ENCODE measurements around the gene GALNT16.

DNA sequence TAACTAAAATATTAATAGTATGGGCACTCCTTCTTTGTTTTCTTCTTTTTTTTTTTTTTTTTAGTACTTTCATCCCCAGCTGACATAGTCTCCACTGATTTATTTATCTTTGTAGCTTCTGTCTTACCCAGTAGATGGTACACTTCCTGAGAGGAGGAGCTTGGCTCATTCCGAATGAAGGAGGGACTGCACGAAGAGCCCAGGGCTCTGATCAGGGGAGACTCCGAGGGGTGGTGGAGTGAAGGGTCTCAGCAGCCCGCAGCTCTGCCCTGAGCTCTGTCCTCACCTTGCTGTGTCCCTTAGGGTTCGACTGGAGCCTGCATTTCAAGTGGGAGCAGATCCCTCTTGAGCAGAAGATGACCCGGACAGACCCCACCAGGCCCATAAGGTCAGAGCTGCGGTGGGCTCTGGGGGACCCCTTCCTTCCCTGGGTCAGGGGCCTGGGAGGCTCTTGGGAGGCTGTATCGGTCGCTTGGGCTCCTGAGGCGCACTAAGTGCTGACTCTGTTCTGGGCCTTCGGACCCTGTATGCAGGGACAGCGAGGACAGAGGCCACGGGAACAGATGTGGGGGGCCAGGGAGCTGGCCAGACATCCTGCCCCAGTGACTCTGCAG is 72.9 kb downstream of the GALNT16 start:
- TF ChIP-seq REST (IDR thresholded peaks at IDR 0.05; ENCODE audit: insufficient read depth in 1 of 2, low read depth in 2 of 2, low read length in 2 of 2) = no peak
- no peak for TF ChIP-seq POLR2AphosphoS5 (IDR thresholded peaks at IDR 0.05; ENCODE audit: low read depth, low read length)
- TF ChIP-seq TAF1 (IDR thresholded peaks at IDR 0.05; ENCODE audit: borderline replicate concordance, insufficient read depth, low read length) = no peak
- no peak for TF ChIP-seq SIN3A (IDR thresholded peaks at IDR 0.05; ENCODE audit: borderline replicate concordance, insufficient read depth, low read length)
- TF ChIP-seq FOXP2 (optimal IDR thresholded peaks at IDR 0.05; ENCODE audit: borderline replicate concordance, extremely low read depth, extremely low read length, insufficient read depth) = no peak

Measured in PFSK-1 (cell line).